ENCODE measurements around the gene KLHL13.
"Not testable (repeated sequence)": the region's sequence is repeated elsewhere in the genome, so short reads cannot be mapped to it uniquely, and the experiment has no call there.

Gene KLHL13

GRCh38 chrX:117989512-117989911 is 127.1 kb downstream of the KLHL13 start:
- no peak for DNase-seq

GRCh38 chrX:117987373-117987772 is 129.2 kb downstream of the KLHL13 start:
- no peak for DNase-seq

GRCh38 chrX:117985241-117985640 is 131.4 kb downstream of the KLHL13 start:
- no peak for DNase-seq

GRCh38 chrX:117982694-117983392 is 133.8 kb downstream of the KLHL13 start:
- DNase-seq, result no peak

- no peak for DNase-seq
Observed at GRCh38 chrX:117978402-117978801, 138.2 kb downstream of the KLHL13 start.

- DNase-seq, result no peak
Observed at GRCh38 chrX:117977526-117977925, 139.1 kb downstream of the KLHL13 start.

- DNase-seq, result no peak
Observed at GRCh38 chrX:117973110-117973807, 143.4 kb downstream of the KLHL13 start.

GRCh38 chrX:117972711-117973109 is 143.9 kb downstream of the KLHL13 start:
- no peak for DNase-seq

GRCh38 chrX:117969782-117970181 is 146.8 kb downstream of the KLHL13 start:
- DNase-seq, result no peak

GRCh38 chrX:117969328-117969727 is 147.3 kb downstream of the KLHL13 start:
- DNase-seq, result no peak

- DNase-seq, result no peak
Observed at GRCh38 chrX:117959045-117959444, 157.6 kb downstream of the KLHL13 start.

- DNase-seq, result no peak
Observed at GRCh38 chrX:117957128-117957527, 159.5 kb downstream of the KLHL13 start.

GRCh38 chrX:117939296-117939695 is 177.3 kb downstream of the KLHL13 start:
- DNase-seq, result not testable (repeated sequence)

GRCh38 chrX:117936118-117936517 is 180.5 kb downstream of the KLHL13 start:
- no peak for DNase-seq

- not testable (repeated sequence) for DNase-seq
Observed at GRCh38 chrX:117930116-117930515, 186.5 kb downstream of the KLHL13 start.

GRCh38 chrX:117919755-117920154 is 196.9 kb downstream of the KLHL13 start:
- DNase-seq, result no peak

- no peak for DNase-seq
Observed at GRCh38 chrX:117910216-117910615, 206.4 kb downstream of the KLHL13 start.

- no peak for DNase-seq
Observed at GRCh38 chrX:117898226-117898625, 218.4 kb downstream of the KLHL13 start.

GRCh38 chrX:117895418-117895817 is 221.2 kb downstream of the KLHL13 start:
- DNase-seq, result no peak

GRCh38 chrX:117892469-117892868 is 224.1 kb downstream of the KLHL13 start:
- no peak for DNase-seq

GRCh38 chrX:117871796-117872195 is 244.8 kb downstream of the KLHL13 start:
- no peak for DNase-seq

- DNase-seq, result no peak
Observed at GRCh38 chrX:117860517-117860916, 256.1 kb downstream of the KLHL13 start.

- no peak for DNase-seq
Observed at GRCh38 chrX:117854806-117855205, 261.8 kb downstream of the KLHL13 start.

- DNase-seq, result no peak
Observed at GRCh38 chrX:117851025-117851424, 265.6 kb downstream of the KLHL13 start.
